Caki2 (cell line): ENCODE data around the gene SDCBP2. TPM values are rescaled to one million over a fixed set of nuclear protein-coding genes. Genes with fewer than 3 reads are reported as not detected.
"Not testable (repeated sequence)": the region's sequence is repeated elsewhere in the genome, so short reads cannot be mapped to it uniquely, and the experiment has no call there.

Experiments
- DNase-seq: peaks from one replicate; pipeline ENCODE4 v3.0.0-alpha.2; 2015; ENCODE audit warnings: low read depth
- in situ Hi-C: cut with HindIII; loops from 2 replicates; pipeline ENCODE4 v1.10.0; 2016; ENCODE audit warnings: low sequenced_read_pairs, low pct_unique_long_range_greater_than_20kb, mixed read lengths
- total RNA-seq: library from RNA; depleted of rRNA; stranded (reverse); fragments of >200 nt; shearing (Covaris generic); gene quantifications from 2 replicates; pipeline ENCODE4 v1.2.3, GENCODE V29; 2014; ENCODE audit warnings: low replicate concordance

SDCBP2 gene
- total RNA-seq, 1 experiment from 2014 or later: 3.2 TPM

- in situ Hi-C loops: no loop called here
- DNase-seq: no peak
These were observed 34.6 kb upstream of the SDCBP2 start for GRCh38 chr20:1363522-1363921.

- DNase-seq: no peak
- in situ Hi-C loops: no loop called here
These were observed 33.5 kb upstream of the SDCBP2 start for GRCh38 chr20:1362484-1362883.

- DNase-seq: no peak
These were observed 31.3 kb upstream of the SDCBP2 start for GRCh38 chr20:1360094-1360846.

GRCh38 chr20:1357921-1358671 lies 29.2 kb upstream of the SDCBP2 start:
- in situ Hi-C loops: no loop called here
- no peak for DNase-seq

More at GRCh38 chr20:1360094-1360846, 31.3 kb upstream of the SDCBP2 start:
- in situ Hi-C loops: no loop called here

GRCh38 chr20:1353956-1354355 lies 25.0 kb upstream of the SDCBP2 start:
- in situ Hi-C loops: no loop called here

GRCh38 chr20:1346315-1346969 lies 17.5 kb upstream of the SDCBP2 start:
- in situ Hi-C loops: no loop called here
- no peak for DNase-seq

More at GRCh38 chr20:1353956-1354355, 25.0 kb upstream of the SDCBP2 start:
- no peak for DNase-seq

GRCh38 chr20:1345756-1346093 lies 16.8 kb upstream of the SDCBP2 start:
- in situ Hi-C loops: no loop called here
- DNase-seq: no peak

- in situ Hi-C loops: no loop called here
- no peak for DNase-seq
These were observed 16.3 kb upstream of the SDCBP2 start for GRCh38 chr20:1345030-1345755.

GRCh38 chr20:1343446-1344124 lies 14.6 kb upstream of the SDCBP2 start:
- DNase-seq, in situ Hi-C loops: not testable (repeated sequence)

- in situ Hi-C loops: no loop called here
- DNase-seq: no peak
These were observed 12.8 kb upstream of the SDCBP2 start for GRCh38 chr20:1341561-1342265.

- in situ Hi-C loops: no loop called here
- DNase-seq: no peak
These were observed 9.9 kb upstream of the SDCBP2 start for GRCh38 chr20:1338801-1339200.

- no peak for DNase-seq
- in situ Hi-C loops: no loop called here
These were observed 9.2 kb upstream of the SDCBP2 start for GRCh38 chr20:1338096-1338495.

GRCh38 chr20:1337441-1337840 lies 8.5 kb upstream of the SDCBP2 start:
- no peak for DNase-seq
- in situ Hi-C loops: no loop called here

- in situ Hi-C loops: no loop called here
- DNase-seq: no peak
These were observed 7.9 kb upstream of the SDCBP2 start for GRCh38 chr20:1336699-1337367.

GRCh38 chr20:1335961-1336698 lies 7.2 kb upstream of the SDCBP2 start:
- DNase-seq: no peak
- in situ Hi-C loops: no loop called here

GRCh38 chr20:1334761-1335160 lies 5.8 kb upstream of the SDCBP2 start:
- no peak for DNase-seq
- in situ Hi-C loops: no loop called here

GRCh38 chr20:1334370-1334731 lies 5.4 kb upstream of the SDCBP2 start:
- no peak for DNase-seq
- in situ Hi-C loops: no loop called here
